GM18517 (cell line): ENCODE results near the gene LRRC47.
"Not testable (repeated sequence)": the region's sequence is repeated elsewhere in the genome, so short reads cannot be mapped to it uniquely, and the experiment has no call there.

Experiments
- ATAC-seq: cut with Tn5 transposase; IDR thresholded peaks from one replicate; pipeline ENCODE4 v1.9.1; 2021; ENCODE audit warnings: mild to moderate bottlenecking, moderate library complexity; ENCODE audit not compliant: unreplicated experiment

The LRRC47 gene

DNA sequence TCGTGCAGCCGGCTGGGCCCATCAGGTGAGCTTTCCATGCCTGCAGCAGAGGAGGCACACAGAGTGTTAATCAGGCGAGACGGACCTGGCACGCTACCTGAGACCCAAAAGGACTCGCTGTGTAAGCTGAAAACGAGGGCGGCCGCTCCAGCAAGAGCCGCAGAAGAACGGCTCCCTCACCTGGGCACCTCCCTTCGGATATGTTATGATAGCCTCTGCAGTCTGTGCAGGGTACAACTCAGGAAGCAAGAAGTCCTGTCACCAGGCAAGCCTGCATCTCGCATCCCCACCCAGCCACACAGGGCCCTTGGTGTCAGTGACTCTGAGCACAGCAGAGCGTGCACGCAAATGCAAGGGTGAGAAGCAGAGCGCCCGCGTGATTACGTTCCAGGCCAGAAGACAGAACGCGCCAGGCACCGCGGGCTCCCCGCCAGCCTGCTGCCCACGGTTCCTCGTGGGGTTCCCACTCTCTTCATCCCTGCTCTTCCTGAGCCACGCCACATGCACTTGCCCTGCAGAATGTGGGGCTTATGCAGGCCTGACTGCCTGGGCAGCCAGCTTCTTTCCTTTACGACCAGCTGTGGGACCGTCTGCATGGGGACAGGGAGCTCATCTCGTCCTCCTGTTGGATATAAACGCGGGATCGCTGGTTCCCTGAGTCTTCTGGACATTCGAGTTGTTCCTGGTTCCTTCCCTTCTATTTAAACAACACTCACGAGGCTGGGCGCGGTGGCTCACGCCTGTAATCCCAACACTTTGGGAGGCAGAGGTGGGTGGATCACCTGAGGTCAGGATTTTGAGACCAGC lies 20.2 kb upstream of the LRRC47 start:
- no peak for ATAC-seq

DNA sequence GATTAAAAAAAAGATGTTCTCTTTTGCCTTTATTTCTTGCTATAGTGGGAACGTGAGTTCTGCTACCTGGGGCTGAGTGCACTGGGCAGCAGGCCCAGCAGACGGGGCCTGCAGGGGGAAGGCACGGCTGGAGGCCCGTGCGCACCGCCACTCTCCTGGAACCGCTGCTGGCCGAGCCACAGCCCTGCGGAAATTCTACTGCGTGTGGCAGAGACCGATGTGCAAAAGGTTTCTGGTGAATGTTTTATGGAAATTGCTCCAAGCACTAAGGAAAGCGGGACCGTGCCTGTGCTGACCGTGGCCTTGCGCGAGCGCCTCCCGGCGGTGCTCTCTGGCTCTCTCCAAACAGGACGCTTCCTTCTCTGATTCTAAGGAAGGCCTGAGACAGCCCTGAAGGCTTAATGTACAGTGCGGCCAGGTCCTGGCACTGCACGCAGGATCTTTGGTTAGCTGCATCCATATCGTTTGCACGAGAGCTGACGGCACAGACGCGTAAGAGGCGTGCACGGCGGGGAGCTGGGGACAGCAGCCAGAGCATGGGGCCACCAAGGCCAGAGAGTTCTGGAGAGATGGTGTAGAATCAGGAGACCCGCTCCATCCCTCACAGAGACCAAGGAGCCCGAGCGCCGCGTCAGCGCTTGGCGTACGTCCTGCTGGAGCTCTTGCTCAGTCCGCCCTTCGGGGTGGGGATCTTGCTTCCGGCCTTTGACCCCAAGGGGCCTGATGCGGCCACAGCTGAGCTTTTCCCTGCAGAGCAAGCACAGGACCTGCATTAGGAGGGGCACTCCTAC lies 18.7 kb upstream of the LRRC47 start:
- ATAC-seq: no peak

DNA sequence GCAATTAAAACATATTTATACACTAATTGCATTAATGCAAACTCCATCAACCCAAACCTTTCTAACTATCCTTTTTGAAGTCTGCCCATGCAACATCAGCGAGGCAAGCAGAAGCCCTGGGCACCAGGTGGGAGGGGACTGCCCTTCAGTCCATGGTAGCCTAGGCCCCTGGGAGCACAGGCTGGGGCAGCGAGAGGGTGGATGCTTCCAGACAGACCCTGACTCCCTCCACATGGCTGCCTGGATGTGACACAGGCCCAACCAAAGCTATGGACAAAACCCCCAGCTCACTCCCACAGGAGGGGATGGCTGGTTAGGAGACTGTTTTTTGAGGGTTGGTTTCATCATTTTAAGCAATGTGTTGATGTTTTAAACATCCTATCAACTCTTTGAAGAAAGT lies 17.8 kb upstream of the LRRC47 start:
- ATAC-seq: no peak

DNA sequence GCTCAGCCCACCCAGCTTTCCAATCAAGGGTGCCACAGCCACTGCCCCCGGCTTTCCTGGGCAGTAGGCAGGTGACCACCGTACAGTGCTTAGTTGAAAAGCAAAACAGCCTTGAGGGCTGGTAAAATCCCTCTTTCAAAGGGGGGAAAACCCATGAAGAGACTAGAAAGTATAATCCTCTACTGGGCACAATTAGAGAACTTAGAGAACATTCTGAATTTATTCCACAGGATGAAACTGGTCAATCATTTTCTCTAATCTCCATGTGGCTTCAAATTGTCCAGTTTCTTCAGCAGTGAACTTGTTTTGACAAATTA lies 15.3 kb upstream of the LRRC47 start:
- ATAC-seq: no peak

DNA sequence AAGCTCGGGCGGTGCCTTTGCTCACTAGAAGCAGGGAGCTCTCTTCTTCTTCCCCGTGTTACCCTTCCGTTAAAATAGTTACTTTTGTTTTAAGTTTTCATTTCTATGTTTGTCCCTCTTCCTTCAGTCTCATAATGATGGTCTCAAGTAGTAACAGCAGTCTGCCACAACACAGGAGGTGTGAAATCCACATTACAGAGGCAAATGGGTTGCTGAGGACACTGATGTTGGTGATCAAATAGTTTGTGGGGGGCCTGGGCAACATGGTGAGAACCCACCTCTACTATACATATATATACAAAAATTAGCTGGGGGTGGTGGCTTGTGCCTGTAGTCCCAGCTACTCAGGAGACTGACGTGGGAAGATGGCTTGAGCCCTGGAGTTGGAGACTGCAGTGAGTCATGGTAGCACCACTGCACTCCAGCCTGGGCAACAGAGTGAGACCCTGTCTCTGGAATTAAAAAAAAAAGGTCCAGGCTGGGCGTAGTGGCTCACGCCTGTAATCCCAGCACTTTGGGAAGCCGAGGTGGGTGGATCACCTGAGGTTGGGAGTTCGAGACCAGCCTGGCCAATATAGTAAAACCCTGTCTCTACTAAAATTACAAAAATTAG lies 14.0 kb upstream of the LRRC47 start:
- ATAC-seq: not testable (repeated sequence)

DNA sequence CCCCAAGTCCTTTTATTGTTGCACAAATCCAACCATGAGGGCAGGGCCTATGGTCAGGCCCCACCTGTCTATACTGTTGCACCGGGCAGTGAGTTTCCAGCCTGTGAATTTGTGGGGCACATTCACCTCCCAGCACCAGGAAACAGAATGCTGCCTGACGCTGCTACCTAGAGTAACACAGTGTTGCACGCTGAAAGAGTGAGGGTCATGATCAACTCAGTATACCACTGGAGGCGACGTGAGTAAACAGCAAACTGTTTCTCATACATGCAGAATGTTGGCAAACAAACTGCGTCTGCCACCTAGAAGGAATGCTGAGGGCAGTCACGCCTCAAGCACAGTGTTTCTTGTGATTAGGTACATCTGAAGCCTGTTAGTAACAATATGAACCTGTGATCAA lies 13.4 kb upstream of the LRRC47 start:
- ATAC-seq: no peak

DNA sequence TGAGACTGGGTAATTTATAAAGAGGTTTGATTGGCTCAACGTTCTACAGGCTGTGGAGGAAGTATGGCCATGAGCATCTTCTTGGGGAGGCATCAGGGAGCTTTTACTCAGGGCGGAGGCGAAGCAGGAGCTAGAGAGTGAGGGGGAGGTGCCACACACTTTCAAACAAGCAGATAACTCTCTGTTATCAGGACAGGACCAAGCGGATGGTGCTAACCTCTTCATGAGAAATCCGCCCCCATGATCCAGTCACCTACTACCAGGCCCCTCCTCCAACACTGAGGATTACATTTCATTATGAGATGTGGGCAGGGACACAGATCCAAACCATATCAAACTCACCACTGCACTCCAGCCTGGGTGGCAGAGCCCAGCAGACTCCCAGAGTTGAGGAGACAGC lies 11.5 kb upstream of the LRRC47 start:
- ATAC-seq: no peak

DNA sequence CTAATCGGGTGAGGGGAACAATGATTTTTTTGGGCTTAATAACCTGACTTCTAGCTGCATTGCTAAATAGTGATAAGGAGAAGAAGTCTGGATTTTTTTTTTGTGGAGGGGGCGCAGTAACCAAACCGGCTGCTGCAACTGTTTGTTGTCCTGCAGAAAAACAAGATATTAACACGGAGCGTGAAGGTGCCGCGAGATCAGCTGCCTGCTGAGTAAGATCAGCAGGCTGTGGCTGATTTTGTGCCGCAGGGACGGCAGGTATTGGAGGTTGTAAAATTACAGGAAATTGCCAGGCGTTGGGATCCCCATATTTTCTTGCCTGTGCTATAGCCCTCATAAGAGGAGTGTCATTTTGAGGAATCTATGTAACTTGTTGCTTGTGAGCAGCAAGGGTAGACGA lies 8.7 kb upstream of the LRRC47 start:
- ATAC-seq: no peak

DNA sequence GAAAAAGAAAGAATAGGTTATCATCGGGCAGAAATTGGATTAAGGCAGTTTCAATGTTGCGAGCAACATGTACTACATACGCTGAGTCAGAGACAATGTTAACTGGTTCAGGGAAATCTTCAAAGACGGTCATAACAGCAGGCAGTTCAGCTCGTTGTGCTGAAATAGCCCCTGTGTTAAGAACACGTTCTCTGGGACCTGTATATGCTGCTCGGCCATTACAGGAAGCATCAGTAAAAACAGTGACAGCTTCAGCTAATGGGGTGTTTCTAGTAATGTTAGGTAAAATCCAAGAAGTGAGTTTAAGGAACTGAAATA lies 8.3 kb upstream of the LRRC47 start:
- ATAC-seq: not testable (repeated sequence)

DNA sequence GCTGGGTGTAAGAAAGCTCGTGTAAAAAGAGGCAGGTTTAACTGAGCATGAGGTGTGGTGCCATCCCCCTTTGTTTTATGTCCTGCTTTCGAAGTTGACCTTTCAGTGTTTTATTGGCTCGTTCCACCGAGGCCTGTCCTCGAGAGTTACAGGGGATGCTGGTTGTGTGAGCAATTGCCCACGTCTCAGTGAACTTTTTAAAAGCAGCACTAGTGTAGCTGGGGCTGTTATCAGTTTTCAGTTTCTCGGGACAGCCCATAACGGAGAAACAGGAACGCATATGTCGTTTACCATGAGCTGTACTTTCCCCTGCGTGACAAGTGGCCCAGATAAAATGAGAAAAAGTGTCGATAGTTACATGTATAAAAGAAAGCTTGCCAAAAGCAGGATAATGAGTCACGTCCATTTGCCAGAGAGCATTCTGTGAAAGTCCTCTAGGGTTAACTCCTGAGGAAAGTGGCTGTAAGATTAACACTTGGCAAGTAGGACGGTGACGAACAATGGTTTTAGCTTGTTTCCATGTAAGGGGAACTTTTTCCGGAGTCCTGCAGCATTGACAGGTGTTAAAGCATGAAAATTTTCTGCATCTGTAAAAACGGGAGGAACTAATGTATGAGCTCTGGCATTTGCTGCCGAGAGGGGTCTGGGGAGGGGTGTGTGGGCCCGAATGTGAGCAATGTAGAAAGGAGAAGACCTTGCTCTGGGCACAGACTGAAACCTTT lies 7.8 kb upstream of the LRRC47 start:
- ATAC-seq: no peak

DNA sequence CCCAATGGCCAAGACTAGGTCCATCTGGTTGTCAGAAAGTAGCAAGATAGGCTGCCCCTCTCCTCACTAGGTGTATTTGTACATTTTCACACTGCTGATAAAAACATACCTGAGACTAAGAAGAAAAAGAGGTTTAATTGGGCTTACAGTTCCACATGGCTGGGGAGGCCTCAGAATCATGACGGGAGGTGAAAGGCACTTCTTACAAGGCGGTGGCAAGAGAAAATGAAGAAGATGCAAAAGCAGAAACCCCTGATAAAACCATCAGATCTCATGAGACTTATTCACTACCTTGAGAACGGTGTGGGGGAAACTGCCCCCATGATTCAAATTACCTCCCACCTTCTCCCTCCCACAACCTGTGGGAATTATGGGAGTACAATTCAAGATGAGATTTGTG lies 4.5 kb upstream of the LRRC47 start:
- ATAC-seq: not testable (repeated sequence)

DNA sequence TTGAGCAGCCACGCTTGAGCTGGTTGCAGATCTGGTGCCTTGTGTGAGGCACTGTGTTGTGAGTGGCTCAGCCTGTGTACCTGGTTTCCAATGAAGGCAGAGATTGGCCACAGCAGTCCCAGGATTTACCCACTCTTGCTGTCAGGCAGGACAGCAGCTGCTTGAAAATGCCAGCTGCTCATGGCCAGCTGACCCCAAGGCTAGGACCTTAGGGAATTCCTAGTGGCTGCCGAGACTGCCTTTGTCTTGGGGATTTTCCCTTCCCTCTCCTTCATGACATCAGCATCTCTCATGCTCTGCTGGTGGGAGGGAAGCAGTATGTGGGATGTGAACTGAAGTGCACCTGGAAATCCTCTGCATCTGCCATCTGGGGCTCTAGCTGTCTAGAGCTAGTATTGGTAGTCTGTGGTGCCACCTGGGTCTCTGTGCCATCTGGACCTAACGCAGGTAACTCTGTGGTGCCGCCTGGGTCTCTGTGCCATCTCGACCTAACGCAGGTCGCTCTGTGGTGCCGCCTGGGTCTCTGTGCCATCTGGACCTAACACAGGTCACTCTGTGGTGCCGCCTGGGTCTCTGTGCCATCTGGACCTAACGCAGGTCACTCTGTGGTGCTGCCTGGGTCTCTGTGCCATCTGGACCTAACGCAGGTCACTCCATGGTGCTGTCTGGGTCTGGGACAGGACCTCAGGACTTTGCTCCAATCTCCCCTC lies 3.8 kb upstream of the LRRC47 start:
- no peak for ATAC-seq

DNA sequence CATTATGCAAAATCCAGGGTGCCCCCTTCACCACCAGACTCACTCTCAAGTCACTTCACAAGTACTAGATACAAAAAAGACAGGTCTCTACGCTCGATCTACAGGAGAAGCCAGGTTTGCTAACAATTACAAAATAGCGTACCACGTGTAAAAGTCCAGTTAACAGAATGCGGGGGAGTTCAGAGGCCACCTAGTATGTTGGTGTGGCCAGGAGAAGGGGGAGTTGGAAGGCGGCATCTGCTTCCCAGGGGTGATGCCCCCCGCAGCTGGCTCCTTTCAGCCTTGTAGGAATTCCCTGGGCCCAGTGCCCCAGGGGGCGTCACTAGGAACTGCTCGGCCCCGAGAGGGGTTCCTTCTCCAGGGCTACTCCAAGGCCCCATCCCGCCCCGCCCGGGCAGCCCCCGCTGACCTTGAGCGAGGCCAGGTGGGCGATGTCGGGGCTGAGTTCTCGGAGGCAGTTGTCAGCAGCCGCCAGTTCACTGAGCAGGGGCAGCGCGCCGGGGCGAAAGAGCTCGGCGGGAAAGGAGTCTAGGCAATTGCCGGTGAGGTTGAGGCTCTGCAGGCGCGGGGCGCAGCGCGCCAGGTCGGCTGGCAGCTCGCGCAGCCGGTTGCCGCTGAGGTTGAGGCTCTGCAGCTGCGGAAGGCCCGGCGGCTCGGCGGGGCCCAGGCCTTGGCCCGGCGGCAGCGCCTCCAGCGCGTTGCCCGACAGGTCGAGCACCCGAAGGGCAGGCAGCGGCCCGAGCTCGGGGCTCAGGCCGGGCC lies 664 bp downstream of the LRRC47 start:
- peak; percentile 35 for ATAC-seq

DNA sequence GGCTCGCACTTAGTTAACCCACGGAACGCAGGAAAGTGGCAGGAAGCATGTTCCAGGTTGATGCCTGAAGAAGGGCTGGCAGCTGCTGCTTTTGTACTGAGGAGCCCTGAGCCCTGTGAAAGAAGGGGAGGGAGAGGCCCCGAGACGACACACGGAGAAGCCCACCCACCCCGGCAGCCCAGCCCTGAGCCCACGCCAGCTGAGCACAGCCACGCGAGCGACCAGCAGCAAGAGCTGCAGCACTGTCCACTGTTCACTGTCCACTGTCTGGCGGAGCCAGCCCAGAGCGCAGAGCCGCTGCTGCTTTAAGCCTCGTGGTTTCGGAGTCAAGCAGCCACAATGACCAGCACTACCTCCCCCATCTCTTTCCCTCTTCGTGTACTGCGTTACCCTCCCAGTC lies 5.3 kb downstream of the LRRC47 start:
- no peak for ATAC-seq

DNA sequence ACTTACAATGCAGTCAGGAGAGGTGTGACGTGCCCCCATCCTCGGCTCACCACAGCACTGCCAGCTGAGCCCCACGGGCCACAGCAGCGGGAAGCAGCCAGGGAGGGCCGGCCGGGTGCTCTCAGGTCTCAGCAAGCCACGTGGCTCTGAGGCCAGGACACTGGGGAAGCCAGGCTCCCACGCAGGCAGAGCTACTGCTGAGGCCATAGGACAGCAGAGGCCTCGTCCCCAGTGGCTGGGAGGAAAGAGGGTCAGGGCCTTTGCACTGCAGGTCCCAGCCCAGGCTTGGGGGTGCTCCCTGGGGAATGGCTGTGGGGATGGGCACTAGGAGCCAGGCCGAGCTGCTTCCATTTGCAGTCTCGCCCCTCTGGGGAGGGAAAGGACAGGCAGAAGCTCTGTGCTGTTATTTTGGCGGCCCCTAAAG lies 5.8 kb downstream of the LRRC47 start:
- ATAC-seq: no peak

DNA sequence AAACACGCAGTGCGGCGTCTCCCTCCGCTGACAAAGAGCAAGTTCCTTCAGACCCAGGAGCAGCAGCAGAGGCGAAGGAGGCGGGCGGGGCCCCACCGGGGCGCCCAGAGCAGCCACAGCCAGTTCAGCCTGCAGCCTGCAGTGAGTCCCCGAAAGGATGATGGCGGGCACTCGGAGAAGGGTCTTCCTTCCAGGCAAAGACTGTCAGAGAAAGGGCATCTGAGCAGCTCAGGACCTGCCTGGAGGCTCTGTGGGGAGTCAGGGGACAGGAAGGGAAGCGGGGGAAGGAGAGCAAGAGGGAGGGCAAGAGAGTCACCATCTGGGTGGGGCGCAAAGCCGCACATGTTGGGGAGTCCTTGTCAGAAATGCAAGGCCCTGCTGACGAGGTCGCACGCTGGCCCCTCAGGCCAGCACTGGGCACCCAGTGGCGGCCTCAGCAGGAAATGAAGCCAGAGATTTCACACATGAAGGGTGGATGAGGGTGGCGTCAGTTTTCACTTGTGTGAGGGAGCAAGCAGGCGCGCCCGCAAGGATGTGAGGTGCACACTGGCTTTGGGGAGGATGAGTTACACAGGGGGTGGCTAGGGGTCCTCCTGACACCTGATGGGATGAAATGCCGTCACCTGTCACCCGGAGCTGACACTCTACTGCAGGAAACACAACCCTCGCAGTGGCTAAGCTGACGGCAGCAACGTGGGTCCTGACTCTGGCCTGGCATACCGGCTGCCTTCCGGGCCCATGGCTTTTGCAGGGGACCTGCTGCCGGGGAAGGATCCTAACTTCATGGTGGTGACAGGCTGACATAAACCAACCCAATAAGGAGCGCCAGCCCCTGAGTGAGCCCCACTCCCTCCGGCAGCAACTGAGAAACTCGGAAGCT lies 6.6 kb downstream of the LRRC47 start:
- ATAC-seq: no peak

DNA sequence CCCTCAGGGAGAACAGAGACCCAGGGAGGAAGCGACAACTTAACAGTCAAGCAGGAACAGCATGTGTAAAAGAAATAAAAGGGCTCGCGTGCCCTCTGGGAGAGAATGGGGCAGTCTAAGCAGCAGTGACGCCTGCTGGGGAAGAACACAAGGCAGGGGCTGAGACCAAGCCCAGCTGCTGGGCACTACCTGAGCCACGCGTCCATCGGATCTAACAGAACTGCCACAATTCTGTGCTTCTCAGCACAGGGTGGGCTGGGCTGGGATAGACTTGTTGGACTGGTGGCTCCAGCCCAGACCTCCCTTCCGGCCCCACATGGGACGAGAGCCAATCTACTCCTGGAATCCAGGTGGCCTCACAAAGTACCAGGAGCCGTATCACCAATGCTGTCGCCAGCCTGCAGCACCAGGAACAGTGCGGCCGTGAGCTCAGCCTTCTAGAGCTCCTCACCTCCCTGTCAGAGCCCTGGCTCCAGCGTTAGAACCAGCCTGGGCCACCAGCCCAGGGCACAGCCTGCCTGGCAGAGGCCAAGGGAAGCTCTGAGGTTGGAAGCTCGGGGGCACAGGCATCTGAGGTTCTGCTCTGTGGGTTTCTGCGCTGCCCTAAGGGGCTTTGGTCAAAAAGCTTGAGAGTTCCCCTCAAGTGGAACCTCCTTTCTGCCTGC lies 7.4 kb downstream of the LRRC47 start:
- no peak for ATAC-seq

DNA sequence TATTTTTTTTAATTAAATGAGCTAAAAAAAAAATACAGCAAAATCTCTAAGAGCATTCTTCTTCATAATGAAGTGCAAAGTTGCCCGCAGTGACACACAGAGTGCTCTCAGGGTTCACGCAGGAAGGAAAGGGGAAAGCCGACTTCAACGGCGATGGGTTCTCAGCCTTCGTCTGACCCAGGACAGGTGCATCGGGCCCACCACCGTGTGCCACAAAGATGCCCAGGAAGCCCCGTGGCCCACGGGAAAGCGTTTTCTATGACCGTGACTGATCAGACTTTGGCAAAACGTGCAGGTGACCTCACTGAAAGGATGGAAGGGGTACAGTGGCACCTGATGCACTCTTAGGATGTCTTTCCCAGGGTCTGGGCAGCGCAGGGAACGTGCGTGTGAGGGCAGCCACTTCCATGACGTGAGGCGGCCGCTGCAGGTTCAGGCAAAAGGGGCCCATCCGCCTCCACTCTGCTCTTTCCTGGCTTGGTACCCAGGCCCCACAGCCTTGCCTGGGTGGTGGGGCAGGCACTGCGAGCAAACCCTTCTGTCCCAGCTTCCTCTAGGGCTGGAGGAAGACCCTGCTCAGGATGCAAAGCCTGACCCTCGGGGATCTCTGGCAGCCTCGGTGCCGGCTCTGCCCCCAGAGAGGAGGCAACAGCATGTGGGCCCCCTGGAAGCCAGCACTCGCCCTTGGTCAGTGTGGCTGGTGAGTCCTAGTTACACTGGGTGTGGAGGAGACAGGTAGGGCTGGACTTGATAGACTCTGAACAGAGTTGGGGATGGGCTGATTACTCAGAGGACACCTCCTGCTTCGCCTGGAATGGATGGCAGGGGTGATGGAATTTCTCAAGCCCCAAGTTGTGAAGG lies 8.3 kb downstream of the LRRC47 start:
- ATAC-seq: no peak
